K562 (cell line): ENCODE measurements around the gene UGT3A2. TPM values are rescaled to one million over a fixed set of nuclear protein-coding genes. Genes with fewer than 3 reads are reported as not detected.

Source experiments
- ATAC-seq: fragments of 200-7000 bp; cut with Tn5 transposase; 3 replicates; pipeline ENCODE4 v1.9.1; 2020; ENCODE audit warnings: moderate library complexity
- BruUV-seq: library from RNA; stranded (reverse); fragments of 400-500 nt; replicated peaks from 2 replicates; lab custom pipeline; 2021; lab: Mats Ljungman, UMichigan
- CTCF ChIA-PET: fragments of 300-600 bp; formaldehyde crosslinking; extraction: SDS; loops from one replicate; lab custom pipeline; 2021; ENCODE audit warnings: low intra/inter-chr PET ratio; lab: Yijun Ruan, JAX
- POLR2A ChIA-PET: fragments of 300-600, 350-650 bp; sonication (Branson Sonifier 250); formaldehyde crosslinking; extraction: SDS; loops from one replicate; lab custom pipeline; 2021; ENCODE audit warnings: antibody characterized with exemption, inconsistent platforms; lab: Yijun Ruan, JAX
- DNase-seq, 4 experiments: peaks; one replicate each; pipeline versions ENCODE4 v3.0.0 to v3.0.0-alpha.2; 2011 to 2018; ENCODE audit warnings: low spot score in 3 of 4, mixed read lengths in 3 of 4; ENCODE audit errors: extremely low read depth in 1 of 4
- FAIRE-seq: peaks from 2 replicates; lab custom pipeline; 2011; peaks lifted over from hg19 to GRCh38; lab: Jason Lieb, UNC
- H2AFZ ChIP-seq: 2 replicates; pipeline ENCODE4 v1.6.0; 2011; ENCODE audit warnings: low read depth, low read length, control low read depth, inconsistent platforms
- H3K27ac ChIP-seq: fragments of 200-600 bp; 3 replicates; pipeline ENCODE4 v1.8.0; 2011; ENCODE audit warnings: low read depth, mild to moderate bottlenecking, control low read depth, inconsistent platforms, low read length, moderate library complexity, mixed read lengths; ENCODE audit errors: extremely low read depth
- H3K27me3 ChIP-seq, 2 experiments: fragments of 300-600 bp in 1 of 2; 2 replicates in 1 of 2; 3 replicates in 1 of 2; pipeline versions ENCODE4 v1.6.0 to v1.8.0; 2011; ENCODE audit warnings: inconsistent platforms in 2 of 2, low read length in 2 of 2, mild to moderate bottlenecking in 1 of 2, mixed read lengths in 1 of 2, moderate library complexity in 1 of 2; ENCODE audit not compliant: control insufficient read depth in 2 of 2, insufficient read depth in 2 of 2
- H3K36me3 ChIP-seq: fragments of 300-600 bp; 3 replicates; pipeline ENCODE4 v1.8.0; 2011; ENCODE audit warnings: mild to moderate bottlenecking, low read length, inconsistent platforms; ENCODE audit not compliant: control insufficient read depth, insufficient read depth
- H3K4me1 ChIP-seq, 2 experiments: fragments of 200-600 bp in 1 of 2; replicated peaks in 1 of 2; 2 replicates in 1 of 2; 3 replicates in 1 of 2; pipeline versions ENCODE4 v1.5.1 to v1.8.0; 2011; ENCODE audit warnings: inconsistent platforms in 2 of 2, low read length in 2 of 2, mild to moderate bottlenecking in 1 of 2, mixed read lengths in 1 of 2, moderate library complexity in 1 of 2; ENCODE audit not compliant: control insufficient read depth in 2 of 2, insufficient read depth in 2 of 2
- H3K4me2 ChIP-seq: 2 replicates; pipeline ENCODE4 v1.6.1; 2011; ENCODE audit warnings: low read length, control low read depth, inconsistent platforms, mixed read lengths; ENCODE audit not compliant: insufficient read depth
- H3K4me3 ChIP-seq: fragments of 200-600 bp; sonication (generic), shearing (Covaris generic); 2 replicates; pipeline ENCODE4 v1.5.1; 2016; ENCODE audit warnings: control low read depth, inconsistent platforms
- H3K79me2 ChIP-seq: fragments of 200-600 bp; 3 replicates; pipeline ENCODE4 v1.8.0; 2011; ENCODE audit warnings: low read length, inconsistent platforms; ENCODE audit not compliant: control insufficient read depth, insufficient read depth
- H3K9ac ChIP-seq, 2 experiments: 2 replicates each; pipeline versions ENCODE4 v1.6.0 to v1.6.1; 2011; ENCODE audit warnings: low read depth in 2 of 2, low read length in 2 of 2, control low read depth in 1 of 2, inconsistent platforms in 1 of 2, mild to moderate bottlenecking in 1 of 2, mixed read lengths in 1 of 2; ENCODE audit not compliant: insufficient read depth in 1 of 2
- H3K9me1 ChIP-seq: one replicate; pipeline ENCODE4 v1.6.0; 2011; ENCODE audit warnings: inconsistent platforms, mild to moderate bottlenecking, low read length, moderate library complexity; ENCODE audit not compliant: control insufficient read depth, insufficient read depth
- H3K9me3 ChIP-seq: replicated peaks from 2 replicates; pipeline ENCODE4 v1.5.1; 2011; ENCODE audit warnings: low read depth, low read length, inconsistent platforms; ENCODE audit not compliant: control insufficient read depth, insufficient read depth
- H4K20me1 ChIP-seq: replicated peaks from 2 replicates; pipeline ENCODE4 v1.6.1; 2011; ENCODE audit warnings: low read length, inconsistent platforms, mixed read lengths; ENCODE audit not compliant: control insufficient read depth, insufficient read depth
- NFRKB ChIP-seq: fragments of 450-650 bp; IDR thresholded peaks from 2 replicates; pipeline ENCODE4 v1.6.1; 2016; ENCODE audit warnings: low read depth
- TFAM ChIP-seq: fragments of 250-450 bp; sonication (Bioruptor Pico); conservative IDR thresholded peaks from 2 replicates; pipeline ENCODE4 v1.5.0; 2021; ENCODE audit warnings: mild to moderate bottlenecking, moderate library complexity
- U2AF1 ChIP-seq: fragments of 200-400 bp; formaldehyde crosslinking; optimal IDR thresholded peaks from 2 replicates; pipeline ENCODE3; 2017; ENCODE audit warnings: mild to moderate bottlenecking, low read depth, low read length, moderate library complexity
- ZBTB5 ChIP-seq: fragments of 450-650 bp; IDR thresholded peaks from 2 replicates; pipeline ENCODE4 v1.6.1; 2017; ENCODE audit warnings: antibody characterized with exemption
- ZNF41 ChIP-seq: fragments of 250-450 bp; sonication (Bioruptor Pico); conservative IDR thresholded peaks from 2 replicates; pipeline ENCODE4 v1.4.0; 2020; ENCODE audit warnings: mild to moderate bottlenecking
- ZNF668 ChIP-seq: fragments of 250-450 bp; sonication (Bioruptor Pico); IDR thresholded peaks from 2 replicates; pipeline ENCODE4 v1.8.0; 2022; ENCODE audit warnings: mild to moderate bottlenecking, inconsistent platforms
- in situ Hi-C: fragments of 300-500 bp; cut with MboI; formaldehyde crosslinking; loops from 4 replicates; pipeline ENCODE4 v1.15.0; 2018; ENCODE audit warnings: inconsistent platforms, mixed read lengths
- intact Hi-C: fragments of 100-400 bp; cut with micrococcal nuclease; formaldehyde crosslinking; loops from 2 replicates; pipeline ENCODE4 v1.14.2; 2022
- polyA plus RNA-seq, 8 experiments: library from polyadenylated mRNA; depleted of rRNA in 4 of 8; stranded (reverse) in 5 of 8; unstranded in 3 of 8; fragments of >200 nt; fragmentation: Nextera tagmentation in 2 of 8; fragmentation: Illumina TruSeq in 1 of 8; extraction: Ambion mirVana in 2 of 8; extraction: Trizol in 1 of 8; gene quantifications; 2 replicates each; pipeline versions ENCODE4 v1.2.1 to v1.2.3, GENCODE V29; 2011 to 2014; ENCODE audit warnings: inconsistent platforms in 1 of 8, missing spikeins in 1 of 8
- total RNA-seq, 7 experiments: library from RNA; depleted of rRNA in 6 of 7; stranded (reverse); fragments of >200 nt in 6 of 7; fragmentation: Illumina TruSeq in 2 of 7; extraction: Trizol in 2 of 7; gene quantifications; 2 replicates each; pipeline versions ENCODE4 v1.2.1 to v1.2.3, GENCODE V29; 2011 to 2021; ENCODE audit warnings: low replicate concordance in 1 of 7

The UGT3A2 gene
- total and polyA plus RNA-seq, 9 of the 15 experiments (the other 6 are each of a cell fraction or from before 2014, with no cell fraction given), result not detected

- ATAC-seq, result no peak
- Histone ChIP-seq H3K79me2 (no peaks in the 10 kb centered on the region), H3K9me1 (no peaks in the 10 kb centered on the region), H2AFZ (no peak overlapping the region), H3K36me3 (no peaks in the 10 kb centered on the region), H3K27ac (no peak overlapping the region), H3K4me1 (no peaks in the 10 kb centered on the region), H4K20me1 (no peaks in the 10 kb centered on the region), H3K27me3 (no peaks in the 10 kb centered on the region), H3K4me3 (no peak overlapping the region), H3K9me3 (no peaks in the 10 kb centered on the region), H3K9ac (no peak overlapping the region), H3K4me2 (no peak overlapping the region)
- in situ Hi-C loops (no loop called here), intact Hi-C loops (no loop called here)
- no TSS peak for BruUV-seq
- DNase-seq, result no peak
- POLR2A ChIA-PET, result no interaction called here
- TF ChIP-seq U2AF1 (no peak), TFAM (CRISPR knock-in tag) (no peak), ZNF41 (no peak), ZNF668 (no peak), ZBTB5 (no peak), NFRKB (no peak)
- peak; percentile 48 for FAIRE-seq
- CTCF ChIA-PET, result no interaction called here
Observed at GRCh38 chr5:36096486-36096885, 29.8 kb upstream of the UGT3A2 start.
